GM18858 (cell line): Measurements from ENCODE around the gene MLLT3.

ENCODE experiments used
- ATAC-seq: cut with Tn5 transposase; IDR thresholded peaks from one replicate; pipeline ENCODE4 v1.9.1; 2021; ENCODE audit not compliant: unreplicated experiment

Gene MLLT3

DNA sequence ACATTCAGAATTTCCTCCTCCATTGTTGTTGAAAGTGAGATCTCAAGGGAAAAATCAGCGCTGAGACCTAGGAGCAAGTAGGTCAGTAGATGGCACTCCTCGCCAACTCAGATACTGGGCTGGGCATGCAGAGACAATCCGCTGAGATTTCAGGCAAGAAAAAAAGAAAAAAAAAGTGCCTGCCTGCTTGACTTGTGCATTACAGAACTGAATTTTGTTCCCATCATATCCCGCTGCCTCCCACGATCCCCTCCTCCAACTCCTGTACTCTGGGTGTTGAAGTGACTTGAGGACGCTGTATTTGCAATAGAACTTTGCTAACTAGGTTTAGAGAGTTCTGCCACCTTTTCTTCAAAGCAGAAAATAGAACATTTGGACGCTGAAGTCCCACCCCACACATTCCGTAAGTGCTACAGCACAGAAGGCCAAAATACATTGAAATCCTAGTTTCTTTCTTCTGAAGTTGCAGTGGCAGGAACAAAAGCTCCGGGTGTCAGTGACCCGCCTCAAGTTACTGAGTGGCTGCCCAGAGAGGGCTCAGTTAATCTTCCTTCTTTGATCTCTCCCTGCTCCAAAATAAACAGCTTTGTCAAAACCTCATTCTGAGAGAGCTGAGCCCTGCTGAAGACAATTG lies 265.8 kb downstream of the MLLT3 start:
- ATAC-seq: peak; percentile 29

DNA sequence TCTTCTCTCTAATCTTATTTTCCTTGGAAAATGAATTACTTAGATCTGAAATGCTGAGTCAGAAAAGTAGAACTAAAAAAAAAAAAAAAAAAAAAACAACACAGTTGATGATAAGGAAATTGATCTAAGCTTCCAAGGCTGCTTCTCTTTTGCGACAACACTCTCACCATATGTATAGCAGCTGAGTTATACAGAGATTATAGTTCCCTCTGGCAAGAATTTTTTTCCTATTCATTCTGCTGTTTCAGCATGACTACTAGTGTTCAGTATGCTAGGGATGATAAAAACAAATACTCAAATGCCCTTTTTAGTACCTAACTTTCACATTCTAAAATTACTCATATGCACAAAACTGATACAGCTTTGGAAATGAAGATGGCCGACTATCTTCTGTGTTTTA lies 267.3 kb downstream of the MLLT3 start:
- ATAC-seq: peak; percentile 52

DNA sequence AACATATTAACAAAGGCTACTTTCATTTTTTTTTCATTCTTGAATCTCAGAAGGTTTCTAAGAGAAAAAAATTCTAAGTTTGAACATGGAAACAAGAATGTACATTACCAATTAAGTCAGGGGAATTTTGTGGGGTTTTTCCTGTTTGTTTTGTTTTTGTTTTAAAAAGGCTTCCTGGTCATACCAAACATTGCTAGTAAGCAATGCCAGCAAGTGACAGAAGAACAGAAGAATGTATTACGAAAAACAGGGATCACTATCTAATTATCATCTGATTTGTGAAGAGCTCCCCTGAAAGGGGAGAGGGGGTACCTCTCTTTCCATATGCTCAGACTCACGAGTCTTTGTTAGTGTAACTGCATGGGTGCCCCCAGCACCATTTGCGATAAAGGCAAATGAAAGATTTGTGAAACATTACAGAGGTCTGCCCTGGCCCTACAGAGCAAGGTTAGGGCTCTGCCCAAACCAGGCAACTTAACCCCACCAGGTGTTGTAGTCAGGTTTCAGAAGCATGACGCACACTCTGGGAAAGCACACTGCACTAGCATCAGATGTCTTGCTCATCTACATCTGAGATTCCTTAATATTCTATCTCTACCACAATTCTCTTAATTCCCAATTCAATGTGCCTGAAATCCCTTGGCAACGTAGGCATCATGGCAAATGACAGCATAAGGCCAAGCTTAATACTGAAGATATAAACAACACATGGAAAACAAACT lies 268.2 kb downstream of the MLLT3 start:
- no peak for ATAC-seq

DNA sequence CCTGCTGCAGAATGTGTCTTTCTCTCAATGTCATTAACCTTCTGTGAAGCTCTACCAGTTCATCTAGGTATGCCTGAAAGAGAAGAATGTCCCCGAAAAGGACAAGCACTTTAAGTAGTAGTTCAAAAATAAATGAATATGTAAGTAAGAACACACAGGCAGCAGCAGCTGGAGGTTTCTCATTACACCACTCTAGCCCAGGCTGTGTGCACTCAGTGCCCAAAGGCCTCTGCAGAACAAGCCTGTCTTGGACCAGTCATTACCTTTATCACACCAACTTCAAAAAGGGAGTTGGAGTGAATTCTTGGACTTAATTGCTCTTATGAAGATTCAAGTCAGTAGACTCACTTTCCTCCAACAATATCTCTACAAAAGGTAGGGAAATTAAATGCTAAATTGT lies 268.8 kb downstream of the MLLT3 start:
- ATAC-seq: no peak

DNA sequence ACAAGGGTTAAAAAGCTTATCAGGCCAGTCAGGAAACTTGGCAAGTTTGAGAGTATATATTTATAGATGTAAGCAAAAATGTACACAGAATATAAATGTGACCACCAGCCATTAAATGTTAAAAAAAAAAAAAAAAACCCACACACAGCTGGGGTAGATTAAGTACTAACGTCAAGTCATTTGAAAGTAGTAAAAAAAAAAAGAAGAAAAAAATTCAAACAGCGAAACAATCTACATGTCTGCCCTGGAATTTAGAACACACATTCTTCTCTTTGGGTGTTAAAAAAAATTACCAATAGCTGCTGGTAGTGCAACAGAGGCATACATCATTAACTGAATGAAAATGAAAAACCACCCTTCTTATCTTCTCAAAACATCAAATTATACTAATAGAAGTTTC lies 269.7 kb downstream of the MLLT3 start:
- ATAC-seq: no peak

DNA sequence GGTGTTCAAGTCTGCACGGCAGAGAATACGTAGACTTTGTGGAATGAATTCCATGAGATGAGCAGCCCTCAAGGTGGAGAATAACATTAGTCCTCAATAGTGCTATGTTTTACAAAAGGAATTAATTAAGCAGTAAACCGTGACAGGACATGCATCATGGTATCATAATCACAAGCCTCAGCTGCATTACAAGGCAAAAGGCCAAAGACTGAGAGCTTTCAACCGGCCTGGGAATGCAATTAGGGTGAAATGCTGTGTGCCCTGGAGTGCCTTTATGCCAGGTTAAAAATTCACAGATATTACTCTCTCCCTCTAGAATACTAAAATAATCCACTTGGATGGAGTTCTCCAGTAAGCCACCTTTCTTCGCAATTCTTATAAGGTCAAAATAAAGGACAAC lies 270.6 kb downstream of the MLLT3 start:
- no peak for ATAC-seq

DNA sequence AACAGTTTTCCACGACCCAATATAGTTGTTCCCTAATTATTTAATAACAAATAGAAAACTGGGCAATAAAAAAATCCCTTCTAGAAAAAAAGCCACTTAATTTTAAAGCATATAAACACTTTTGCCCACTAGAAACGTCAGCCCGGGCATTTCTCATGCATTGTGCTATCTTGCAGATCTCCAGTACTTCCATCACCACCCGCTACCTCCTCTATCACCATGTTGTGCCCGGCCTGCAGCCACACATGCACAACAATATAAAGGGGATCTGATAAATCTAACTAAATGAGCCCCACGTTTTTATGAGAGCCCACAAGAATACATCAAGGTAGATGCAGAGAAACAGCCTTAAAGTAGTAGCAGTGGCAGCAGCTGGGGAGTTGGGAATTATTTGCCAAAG lies 272.7 kb downstream of the MLLT3 start:
- ATAC-seq: no peak

DNA sequence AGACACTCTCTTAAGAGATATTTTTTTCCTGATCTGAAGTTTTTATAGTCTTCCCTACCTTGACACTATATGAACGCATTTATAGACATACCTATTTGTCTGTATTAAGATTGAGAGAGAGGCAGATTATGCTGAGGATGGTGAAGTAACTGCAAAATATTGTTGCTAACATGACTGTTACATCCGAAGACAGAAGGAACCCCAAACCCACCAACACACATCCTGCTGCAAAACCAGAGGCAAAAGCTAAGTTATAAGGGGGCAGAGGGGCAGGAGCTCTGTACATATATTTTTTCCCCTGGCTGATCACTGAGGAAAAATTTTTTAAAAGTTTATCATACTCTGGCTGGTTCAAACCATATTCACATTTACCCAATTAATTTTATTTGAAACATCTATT lies 279.0 kb downstream of the MLLT3 start:
- no peak for ATAC-seq

DNA sequence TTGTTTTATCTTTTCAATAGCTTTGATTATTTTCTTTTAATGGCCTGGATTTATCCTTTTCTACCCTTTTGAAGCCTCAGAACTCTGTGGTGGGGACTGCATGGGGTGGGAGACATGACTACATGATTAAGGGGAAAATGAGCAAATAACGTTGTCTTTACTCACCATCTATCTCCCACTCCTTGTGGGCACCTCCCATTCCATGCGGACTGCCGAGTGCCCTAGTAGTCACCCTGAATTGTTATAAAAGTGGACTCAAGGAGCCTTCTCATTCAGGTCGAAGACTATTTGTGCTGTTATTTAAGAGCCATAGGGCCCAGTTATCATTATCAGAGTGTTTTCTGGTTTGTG lies 281.8 kb downstream of the MLLT3 start:
- ATAC-seq: no peak

DNA sequence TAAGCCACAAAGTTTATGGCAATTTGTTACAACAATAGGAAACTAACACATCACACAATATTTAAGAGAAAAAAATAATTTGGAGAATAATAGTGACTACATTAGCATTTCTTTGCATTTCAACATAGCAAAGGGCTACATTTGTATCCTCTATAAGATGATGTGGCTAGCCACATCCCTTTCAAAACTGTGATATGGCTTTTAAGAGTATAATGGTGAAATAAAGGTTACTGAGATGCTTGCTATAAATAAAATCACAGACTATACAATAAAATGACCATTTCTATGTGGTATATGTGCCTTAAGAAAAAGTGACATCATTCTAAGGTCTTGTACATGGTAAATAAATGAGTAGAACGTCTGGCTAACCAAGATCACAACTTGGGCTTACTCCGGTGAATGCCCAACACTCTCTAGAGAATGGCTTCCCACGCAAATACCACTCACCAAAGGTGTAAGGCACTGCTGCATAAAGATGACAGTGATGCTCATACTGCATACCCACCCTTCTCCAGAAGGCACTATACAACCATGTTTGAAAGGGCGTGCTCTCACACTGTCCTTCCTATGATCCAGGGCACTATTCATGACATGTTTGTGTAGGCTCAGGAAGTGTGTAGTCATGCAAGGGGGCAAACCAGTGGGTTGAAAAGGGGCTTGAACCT lies 286.5 kb downstream of the MLLT3 start:
- ATAC-seq: no peak

DNA sequence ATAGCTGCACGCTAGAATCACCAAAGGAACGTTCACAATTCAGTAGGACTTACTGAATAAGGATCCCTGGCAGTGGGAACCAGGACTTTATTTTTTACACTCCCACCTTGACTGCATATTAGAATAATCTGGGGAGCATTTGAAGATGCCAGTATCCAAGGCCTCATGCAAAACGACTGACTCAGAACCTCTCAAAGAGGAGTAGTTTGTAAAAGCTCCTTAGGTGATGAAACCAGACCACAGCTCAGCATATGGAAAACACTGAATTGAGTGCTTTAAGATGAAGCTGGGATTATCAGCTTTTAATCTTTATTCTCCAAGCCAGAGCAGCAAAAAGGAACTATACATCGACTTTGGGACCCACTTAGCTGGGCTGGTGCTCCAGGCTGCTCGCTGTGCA lies 288.3 kb downstream of the MLLT3 start:
- ATAC-seq: no peak

DNA sequence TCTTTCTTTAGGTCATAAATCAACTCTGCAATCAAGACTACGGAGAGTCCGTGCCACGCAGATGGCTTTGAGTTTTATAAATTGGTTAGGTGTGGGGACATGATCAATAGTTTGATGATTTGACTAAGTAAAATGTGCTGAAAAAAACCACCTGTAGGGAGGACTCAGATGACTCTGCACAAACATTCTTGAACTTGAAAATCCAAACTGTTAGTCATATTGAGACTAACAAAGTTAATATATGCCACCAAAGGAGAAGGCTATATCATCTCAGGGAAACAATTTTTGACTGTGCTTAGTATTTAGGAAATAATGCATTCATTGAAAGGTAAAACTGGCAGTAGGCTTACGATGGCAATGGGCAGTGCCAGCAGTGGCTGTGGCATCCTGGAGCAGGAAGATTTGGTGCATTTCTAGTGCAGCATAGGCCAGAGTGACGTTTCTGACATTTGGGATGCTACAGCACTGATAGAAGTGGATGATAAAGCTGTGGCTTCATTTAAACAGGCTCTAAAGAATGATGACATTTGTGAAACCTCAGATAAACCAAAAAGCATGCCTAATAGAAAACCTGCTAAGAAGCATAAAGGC lies 291.1 kb downstream of the MLLT3 start:
- peak; percentile 91 for ATAC-seq

DNA sequence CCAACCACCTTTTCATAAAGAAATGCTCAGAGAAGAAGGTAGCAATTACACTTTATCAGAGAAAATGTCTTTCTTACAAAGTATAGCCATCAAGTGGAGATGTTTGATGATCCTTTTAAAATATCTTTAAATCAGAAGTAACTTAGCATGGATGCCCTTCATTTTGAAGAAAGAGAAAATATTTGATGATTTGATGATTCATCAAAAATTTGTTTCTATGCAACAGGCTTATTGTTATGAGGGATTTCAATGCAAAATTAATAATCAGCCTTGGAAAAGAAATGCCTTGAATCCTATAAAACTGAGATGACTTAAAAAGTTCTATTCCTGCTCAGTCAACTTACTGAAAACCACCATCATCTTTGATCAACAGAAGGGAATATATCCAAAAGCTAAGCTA lies 291.6 kb downstream of the MLLT3 start:
- ATAC-seq: no peak

DNA sequence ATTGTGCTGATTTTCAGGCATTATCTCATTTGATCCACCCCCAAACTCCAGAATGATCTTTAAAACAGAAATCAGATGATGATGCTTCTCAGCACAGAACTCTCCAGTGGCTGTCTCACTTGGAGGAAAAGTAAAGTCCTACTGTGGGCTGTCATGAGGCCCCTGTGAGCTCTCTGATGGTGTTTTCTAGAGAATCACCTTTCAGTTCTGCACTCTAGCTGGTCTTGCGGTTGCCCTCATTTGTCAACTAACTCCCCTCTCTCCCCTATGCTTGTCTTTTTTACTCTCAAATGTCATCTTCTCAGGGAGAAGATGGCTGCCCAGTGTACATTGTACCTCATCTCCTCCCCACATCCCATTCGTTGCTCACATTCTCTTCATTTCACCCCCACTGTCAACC lies 295.8 kb downstream of the MLLT3 start:
- no peak for ATAC-seq

DNA sequence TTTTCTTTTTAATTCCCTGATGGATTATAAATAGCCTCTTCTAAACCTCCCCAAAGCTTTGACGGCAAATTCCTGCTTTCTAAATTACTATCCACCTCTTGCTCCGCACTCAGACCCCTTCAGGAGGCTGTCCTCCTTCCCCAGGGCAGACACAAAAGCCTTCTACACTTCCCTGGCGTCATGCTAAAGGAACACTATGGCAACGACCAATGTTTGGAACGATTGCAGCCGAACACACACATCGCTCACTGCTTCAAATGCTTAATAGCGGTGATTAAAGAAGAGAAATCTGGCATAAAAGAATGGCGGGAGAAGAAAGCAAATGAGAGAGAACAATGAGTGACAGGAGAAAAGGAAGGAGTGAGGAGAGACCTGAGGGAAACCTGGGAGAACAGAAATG lies 297.3 kb downstream of the MLLT3 start:
- no peak for ATAC-seq

DNA sequence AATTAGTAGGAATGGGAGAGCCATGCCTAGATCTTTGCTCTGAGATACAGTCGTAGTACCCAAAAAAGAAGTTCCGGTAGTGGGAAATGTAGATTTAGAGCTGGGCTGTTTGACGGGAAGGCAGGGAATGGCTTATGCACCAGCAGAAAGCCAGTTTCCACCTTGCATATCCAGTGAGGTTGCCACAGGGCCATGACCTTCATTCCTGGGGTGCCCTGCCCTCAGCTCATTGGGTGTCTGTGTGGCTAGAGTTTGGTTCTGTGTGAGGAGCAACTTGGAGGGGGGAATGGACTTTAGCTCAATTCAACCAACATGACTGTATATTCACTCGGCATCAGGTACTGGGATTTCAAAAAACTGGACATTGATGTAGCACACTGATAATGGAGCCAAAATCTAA lies 300.1 kb downstream of the MLLT3 start:
- no peak for ATAC-seq

DNA sequence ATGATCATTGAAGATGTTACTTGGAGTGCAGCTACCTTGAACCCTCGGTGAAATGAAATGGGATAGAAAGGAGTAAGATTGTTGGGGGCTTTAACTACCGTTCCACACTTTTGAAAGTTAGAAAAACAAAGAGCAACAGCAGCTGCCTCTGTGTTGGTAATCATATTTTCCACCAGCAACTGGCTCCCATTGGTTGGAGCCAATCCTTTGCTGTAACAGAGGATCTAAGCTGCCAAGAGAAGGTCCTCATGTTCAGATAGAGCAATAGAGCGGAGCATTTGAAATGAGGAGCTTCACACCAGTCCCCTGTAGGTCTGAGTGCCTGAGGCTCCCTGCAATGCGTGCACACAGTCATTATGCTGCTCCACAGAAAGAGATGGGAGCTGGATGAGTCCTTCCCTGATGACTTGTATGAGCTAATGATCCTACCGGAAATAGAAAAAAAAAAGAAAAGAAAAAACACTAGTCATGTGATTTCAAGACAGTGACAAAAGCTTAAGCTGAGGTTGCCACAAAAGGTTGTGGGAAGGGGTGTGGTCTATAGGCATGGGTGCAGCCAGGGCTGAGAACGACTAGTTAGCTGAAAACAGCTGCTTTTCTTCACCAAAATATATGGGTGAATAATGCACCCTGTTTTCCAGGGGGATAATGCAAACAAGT lies 300.7 kb downstream of the MLLT3 start:
- no peak for ATAC-seq

DNA sequence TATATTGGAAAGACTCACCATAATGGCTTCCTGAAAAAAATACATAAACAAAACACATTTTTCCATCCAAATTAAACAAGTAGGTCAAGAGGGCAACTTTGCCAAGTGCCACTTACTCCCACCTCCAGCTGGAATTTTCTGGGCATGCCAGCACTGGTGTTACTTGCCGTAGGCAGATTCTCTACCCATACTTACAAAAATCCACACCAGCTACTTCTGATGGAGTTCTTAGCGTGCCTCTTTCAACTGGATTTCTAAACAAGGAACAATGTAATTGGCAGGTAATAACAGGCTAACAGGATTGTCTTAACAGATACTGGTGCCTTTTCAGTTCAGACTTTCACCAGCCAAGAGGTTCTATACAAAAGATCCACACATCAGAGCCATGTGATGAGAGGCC lies 301.4 kb downstream of the MLLT3 start:
- no peak for ATAC-seq

DNA sequence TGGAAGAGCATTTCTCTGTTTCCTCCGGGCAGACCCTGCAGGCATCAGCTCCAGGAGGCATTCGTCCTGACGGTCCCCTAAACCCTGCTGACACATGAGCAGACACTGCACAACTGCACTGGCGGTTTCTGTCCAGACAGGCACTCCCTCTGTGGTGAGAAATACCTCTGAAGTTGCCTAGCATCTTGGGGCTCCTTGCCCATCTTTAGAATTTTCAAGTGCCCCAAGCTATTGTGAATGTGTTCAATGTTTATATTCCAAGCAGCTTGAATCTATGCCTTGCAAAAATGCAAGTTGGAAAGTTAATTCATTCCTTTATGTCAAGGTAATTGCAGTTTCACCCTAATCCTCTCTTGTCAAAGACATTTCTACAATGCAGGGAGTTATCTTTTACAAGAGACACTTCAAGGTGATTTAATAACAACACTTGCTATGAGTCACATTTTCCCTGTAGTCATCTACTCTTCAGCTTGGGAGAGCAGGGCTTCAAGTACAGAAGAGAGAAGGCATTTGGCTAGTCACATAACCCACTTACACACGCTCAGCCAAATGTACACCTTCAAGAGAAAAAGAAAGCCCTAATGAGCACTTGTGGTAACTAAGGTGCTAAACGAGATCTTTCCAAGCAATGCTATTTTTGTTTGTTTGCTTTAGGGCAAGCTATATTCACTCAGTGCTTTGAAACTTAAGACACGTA lies 302.5 kb downstream of the MLLT3 start:
- ATAC-seq: no peak

DNA sequence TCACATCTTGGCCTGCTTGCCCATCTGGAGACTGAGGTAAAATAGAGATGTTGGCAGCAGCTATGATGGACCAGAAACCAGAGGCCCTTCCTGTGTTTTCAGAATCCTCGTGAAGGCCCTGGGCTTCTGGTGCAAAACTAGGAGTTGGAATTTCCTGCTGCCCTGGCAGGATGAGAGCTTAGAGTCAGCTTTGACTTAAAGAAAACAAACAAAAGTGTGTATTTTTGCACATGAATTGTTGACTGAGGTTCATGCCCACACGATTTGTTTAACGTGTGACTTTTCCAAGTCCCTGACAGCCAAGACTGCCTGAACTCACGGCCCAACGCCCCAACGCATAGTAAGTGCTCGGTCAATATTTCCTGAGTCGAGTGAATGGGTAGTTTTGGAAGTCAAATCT lies 303.1 kb downstream of the MLLT3 start:
- no peak for ATAC-seq

DNA sequence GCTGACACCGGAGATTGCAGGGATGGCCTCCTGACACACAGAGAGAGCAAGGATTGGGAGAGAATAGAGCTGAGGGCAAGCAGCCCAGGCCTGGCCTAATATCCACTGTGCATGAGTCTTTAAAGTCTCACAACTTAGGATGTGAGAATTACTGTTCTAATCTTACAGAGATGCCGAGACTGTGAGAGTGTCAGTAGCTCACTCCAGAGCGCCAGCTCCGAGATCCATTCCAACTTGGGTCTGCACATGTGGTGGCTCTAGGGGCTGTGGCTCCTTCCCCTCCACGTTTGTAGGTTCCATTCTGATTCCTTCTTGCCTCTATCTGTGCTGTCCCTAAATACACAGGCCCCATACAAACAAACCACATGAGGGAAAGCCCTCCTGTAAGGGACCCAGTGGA lies 304.6 kb downstream of the MLLT3 start:
- ATAC-seq: no peak
